GM18507 (cell line): Measurements from ENCODE around the gene LRRC8E.
"Not testable (repeated sequence)": the region's sequence is repeated elsewhere in the genome, so short reads cannot be mapped to it uniquely, and the experiment has no call there.

Source experiments
- DNase-seq: peaks from one replicate; pipeline ENCODE4 v3.0.0; 2011; ENCODE audit warnings: low read depth; ENCODE audit not compliant: insufficient read length; ENCODE audit errors: extremely low spot score
- FAIRE-seq: peaks from 2 replicates; lab custom pipeline; 2011; peaks lifted over from hg19 to GRCh38; lab: Jason Lieb, UNC

LRRC8E gene

DNA sequence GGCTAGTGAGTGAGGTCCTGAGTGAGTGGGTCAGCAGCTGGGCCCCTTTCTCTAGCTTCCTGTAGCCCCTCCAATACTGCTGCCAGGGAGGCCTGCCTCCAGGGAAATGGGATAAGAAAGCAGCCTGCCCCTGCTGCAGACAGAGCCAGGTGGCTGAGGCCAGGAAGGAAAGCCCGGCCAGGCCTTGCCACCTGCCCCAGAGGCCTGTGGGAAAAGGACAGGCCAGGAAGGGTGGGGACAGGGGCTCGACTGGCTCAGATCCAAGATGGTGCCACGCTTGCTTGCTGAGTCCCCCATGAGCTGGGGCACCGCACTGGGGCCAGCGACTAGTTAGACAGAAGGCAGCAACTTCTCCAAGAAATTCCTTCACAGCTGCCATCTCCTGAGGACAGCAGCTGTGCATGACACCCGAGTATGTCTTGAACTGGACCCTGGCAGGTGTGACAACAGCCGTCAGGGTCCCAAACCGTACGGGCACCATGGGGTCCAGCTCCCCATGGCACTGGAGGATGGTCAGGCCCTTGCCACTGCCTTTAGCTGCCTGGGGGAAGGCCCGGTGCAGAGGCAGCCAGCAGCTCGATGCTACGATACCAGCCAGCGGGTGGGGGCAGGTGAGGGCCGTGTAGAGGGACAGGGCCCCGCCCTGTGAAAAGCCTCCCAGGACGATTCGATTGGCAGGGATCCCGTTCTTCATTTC is 9.1 kb upstream of the LRRC8E start:
- no peak for FAIRE-seq
- no peak for DNase-seq

DNA sequence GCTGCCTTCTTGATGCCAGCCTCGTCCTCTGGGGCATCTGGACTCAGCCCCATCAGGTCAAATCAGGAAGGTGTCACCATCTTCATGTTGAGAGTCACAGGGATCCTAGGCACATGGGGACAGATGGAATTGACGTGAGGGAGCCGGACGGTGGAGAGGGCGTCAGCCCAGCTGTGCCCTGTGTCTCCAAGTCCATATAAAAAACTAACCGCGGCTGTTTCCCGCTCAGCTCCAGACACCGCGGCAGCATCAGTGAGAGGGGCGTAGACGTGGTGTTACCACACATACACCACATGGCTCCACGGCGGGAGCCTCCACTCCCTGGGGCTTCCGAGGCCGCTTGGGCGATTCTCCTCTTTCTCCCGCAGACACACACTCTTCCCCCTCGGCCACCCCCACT is 8.5 kb upstream of the LRRC8E start:
- DNase-seq = no peak
- FAIRE-seq = no peak

GRCh38 chr19:7881910-7882309 is 6.4 kb upstream of the LRRC8E start:
- no peak for FAIRE-seq
- DNase-seq = no peak

DNA sequence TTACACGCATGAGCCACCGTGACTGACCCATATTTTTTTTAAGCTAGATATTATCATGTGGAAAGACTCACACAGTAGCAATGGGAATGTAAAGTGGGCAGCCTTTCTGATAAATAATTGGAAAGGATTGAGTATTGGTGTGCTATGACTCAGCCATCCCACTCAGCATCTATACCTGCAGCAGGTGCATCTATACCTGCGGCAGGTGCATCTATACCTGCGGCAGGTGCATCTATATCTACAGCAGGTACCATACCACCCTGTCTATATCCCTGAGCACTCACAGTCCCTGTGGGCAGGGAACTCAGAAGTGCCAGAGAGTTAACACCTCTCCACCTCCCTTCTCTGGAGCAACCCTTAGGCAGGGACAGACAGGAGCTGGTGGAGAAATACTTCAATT is 5.2 kb upstream of the LRRC8E start:
- FAIRE-seq (no peak), DNase-seq (no peak)

GRCh38 chr19:7883796-7884570 is 4.3 kb upstream of the LRRC8E start:
- no peak for DNase-seq
- no peak for FAIRE-seq

- no peak for FAIRE-seq
- DNase-seq = no peak
Measured at GRCh38 chr19:7885818-7886217, 2.5 kb upstream of the LRRC8E start.

DNA sequence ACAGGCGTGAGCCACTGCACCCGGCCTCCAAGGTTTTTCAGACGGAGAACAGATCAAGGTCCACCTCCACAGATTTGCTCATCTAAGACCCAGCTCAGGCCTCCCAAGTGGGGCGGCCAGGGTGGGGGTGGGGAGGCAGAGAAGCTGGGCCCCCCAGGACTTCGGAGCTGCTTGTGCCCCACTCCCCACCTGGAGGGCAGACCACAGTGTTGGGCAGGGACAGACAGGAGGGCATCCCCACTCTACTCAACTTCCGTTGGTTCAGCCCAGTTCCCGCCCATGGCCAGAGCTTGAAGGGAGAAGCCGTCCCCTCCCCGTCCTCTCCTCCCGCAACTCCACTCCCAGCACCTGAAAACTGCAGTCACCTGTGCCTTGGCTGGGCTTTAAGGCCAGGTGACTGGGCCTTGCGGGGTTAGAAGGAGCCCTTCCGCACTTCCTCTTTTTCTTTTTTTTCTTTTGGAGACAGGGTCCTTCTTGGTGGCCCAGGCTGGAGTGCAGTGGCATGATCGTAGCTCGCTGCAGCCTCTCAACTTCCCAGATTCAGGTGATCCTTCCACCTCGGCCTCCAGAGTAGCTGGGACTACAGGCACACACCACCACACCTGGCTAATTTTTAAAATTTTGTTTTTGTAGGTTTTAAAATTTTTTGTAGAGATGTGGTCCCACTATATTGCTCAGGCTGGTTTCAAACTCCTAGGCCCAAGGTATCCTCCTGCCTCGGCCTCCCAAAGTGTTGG is 734 bp upstream of the LRRC8E start:
- FAIRE-seq (no peak), DNase-seq (no peak)

DNA sequence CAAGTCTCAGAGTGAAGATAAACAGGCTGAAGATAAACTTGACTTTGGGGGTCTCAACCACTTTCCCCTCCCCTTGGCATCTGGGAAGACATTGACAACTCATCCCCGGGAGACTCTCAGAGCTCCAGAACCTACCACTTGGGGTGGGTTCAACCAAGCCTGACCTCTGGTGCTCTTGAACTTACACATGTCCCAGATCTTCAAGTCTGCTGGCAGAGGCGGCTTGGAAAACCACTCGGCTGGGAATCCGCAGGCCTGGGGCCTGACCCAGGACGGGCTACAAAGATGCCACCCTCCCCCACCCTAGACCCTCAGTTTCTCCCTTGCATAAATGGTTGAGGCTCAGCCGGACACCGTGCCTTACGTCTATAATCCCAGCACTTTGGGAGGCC is 512 bp downstream of the LRRC8E start:
- DNase-seq = no peak

DNA sequence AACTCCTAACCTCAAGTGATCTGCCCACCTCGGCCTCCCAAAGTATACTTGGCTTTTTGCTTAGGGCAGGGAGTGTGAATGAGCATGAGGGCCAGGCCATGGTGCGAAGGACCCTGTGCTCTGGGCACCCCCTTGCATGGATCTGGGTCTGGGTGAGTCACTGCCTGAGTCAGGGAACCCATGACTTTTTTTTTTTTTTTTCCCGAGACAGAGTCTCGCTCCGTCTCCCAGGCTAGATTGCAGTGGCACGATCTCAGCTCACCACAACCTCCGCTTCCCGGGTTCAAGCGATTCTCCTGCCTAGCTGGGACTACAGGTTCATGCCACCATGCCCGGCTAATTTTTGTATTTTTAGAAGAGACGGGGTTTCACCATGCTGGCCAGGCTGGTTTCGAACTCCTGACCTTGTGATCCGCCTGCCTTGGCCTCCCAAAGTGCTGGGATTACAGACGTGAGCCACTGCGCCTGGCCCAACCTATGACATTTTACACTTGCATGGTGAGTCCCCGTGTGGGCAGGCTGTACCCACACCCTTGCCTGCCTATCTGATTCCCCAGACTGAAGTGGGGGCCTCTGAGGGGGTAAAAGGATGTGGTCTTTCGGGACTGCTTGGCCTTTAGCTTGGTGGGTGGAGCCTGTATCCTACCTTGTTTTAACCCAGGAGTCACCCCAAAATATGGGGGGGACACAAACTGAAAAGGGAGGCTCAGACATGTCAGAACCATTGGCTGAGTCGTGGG is 5.2 kb downstream of the LRRC8E start:
- DNase-seq, FAIRE-seq: not testable (repeated sequence)

More for the DNA sequence above, 512 bp downstream of the LRRC8E start:
- no peak for FAIRE-seq

- DNase-seq (no peak), FAIRE-seq (no peak)
Measured at GRCh38 chr19:7894612-7895309, 6.5 kb downstream of the LRRC8E start.

DNA sequence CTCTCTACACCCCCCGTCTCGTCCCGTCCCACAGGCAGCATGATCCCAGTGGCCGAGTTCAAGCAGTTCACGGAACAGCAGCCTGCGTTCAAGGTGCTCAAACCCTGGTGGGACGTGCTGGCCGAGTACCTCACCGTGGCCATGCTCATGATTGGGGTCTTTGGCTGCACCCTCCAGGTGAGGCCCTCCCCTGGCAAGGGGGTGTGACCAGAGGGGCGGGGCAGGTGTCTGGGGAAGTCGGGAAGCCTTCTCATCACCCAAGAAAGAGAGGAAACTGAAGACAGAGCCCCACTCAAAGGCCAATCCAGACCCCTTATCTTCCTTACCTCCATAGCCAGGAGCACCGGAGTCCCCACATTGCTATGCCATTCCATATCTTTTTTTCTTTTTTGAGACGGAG is 7.3 kb downstream of the LRRC8E start:
- no peak for FAIRE-seq

GRCh38 chr19:7897292-7897691 is 9.0 kb downstream of the LRRC8E start:
- FAIRE-seq (no peak), DNase-seq (no peak)

More for the DNA sequence above, 7.3 kb downstream of the LRRC8E start:
- DNase-seq = no peak

GRCh38 chr19:7898967-7899366 is 10.7 kb downstream of the LRRC8E start:
- no peak for DNase-seq
- FAIRE-seq = no peak

DNA sequence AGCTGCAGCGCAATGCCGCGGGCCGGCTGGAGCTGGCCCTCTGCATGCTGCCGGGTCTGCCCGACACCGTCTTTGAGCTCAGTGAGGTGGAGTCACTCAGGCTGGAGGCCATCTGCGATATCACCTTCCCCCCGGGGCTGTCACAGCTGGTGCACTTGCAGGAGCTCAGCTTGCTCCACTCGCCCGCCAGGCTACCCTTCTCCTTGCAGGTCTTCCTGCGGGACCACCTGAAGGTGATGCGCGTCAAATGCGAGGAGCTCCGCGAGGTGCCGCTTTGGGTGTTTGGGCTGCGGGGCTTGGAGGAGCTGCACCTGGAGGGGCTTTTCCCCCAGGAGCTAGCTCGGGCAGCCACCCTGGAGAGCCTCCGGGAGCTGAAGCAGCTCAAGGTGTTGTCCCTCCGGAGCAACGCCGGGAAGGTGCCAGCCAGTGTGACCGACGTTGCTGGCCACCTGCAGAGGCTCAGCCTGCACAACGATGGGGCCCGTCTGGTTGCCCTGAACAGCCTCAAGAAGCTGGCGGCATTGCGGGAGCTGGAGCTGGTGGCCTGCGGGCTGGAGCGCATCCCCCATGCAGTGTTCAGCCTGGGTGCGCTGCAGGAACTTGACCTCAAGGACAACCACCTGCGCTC is 11.6 kb downstream of the LRRC8E start:
- FAIRE-seq (no peak), DNase-seq (no peak)

DNA sequence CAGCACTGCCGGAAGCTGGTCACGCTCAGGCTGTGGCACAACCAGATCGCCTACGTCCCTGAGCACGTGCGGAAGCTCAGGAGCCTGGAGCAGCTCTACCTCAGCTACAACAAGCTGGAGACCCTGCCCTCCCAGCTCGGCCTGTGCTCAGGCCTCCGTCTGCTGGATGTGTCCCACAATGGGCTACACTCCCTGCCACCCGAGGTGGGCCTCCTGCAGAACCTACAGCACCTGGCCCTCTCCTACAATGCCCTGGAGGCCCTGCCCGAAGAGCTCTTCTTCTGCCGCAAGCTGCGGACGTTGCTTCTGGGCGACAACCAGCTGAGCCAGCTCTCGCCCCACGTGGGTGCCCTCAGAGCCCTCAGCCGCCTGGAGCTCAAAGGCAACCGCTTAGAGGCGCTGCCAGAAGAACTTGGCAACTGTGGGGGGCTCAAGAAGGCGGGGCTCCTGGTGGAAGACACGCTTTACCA is 12.1 kb downstream of the LRRC8E start:
- DNase-seq (no peak), FAIRE-seq (no peak)

GRCh38 chr19:7900931-7901330 is 12.6 kb downstream of the LRRC8E start:
- FAIRE-seq (no peak), DNase-seq (no peak)

GRCh38 chr19:7901337-7901736 is 13.0 kb downstream of the LRRC8E start:
- FAIRE-seq (no peak), DNase-seq (no peak)

GRCh38 chr19:7902796-7903243 is 14.5 kb downstream of the LRRC8E start:
- FAIRE-seq (no peak), DNase-seq (no peak)
